ENCODE data around the gene CCS. TPM values are rescaled to one million over a fixed set of nuclear protein-coding genes. Genes with fewer than 3 reads are reported as not detected.
A peak's percentile ranks its signal among the peaks of the same experiment; 100 is the strongest.

The CCS gene
- total and polyA plus RNA-seq, 2 donors (not counting 1 experiment from before 2014, with no cell fraction given) = 87.8 to 174 TPM

DNA sequence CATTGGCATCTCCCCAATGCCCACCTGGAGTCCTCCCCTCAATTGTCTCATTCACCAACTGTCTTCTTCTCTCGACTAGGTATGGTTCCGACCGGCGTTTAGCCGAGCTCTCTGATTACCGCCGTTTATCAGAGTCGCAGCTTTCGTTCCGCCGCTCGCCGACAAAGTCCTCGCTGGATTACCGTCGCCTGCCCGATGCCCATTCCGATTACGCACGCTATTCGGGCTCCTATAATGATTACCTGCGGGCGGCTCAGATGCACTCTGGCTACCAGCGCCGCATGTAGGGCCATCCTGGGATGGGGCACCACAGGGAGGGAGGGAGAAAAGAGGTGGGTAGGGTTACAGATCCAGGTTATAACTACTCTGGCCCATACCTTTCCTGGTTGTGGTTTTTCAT, 33.4 kb downstream of the CCS start:
- no peak overlapping the region for H3K9ac ChIP-seq (ENCODE audit: low read length)
- H3K27ac ChIP-seq (ENCODE audit: low read length in 2 of 2) = no peak overlapping the region
- no peaks in the 10 kb centered on the region for H3K27me3 Mint-ChIP-seq
- no peak overlapping the region for H3K27ac Mint-ChIP-seq
- H3K4me3 Mint-ChIP-seq = no peak overlapping the region
- no peaks in the 10 kb centered on the region for H3K9me3 ChIP-seq (ENCODE audit: control extremely low read depth in 1 of 3, control insufficient read depth in 2 of 3, insufficient read depth in 1 of 3, low read length in 2 of 3)
- no peak for TF ChIP-seq CTCF (IDR thresholded peaks at IDR 0.05)
- H3K4me3 ChIP-seq (ENCODE audit: control extremely low read depth in 1 of 5, extremely low read depth in 1 of 5, insufficient read depth in 1 of 5, low read depth in 2 of 5, low read length in 4 of 5) = no peak overlapping the region
- H2AFZ ChIP-seq (ENCODE audit: insufficient read depth, low read depth, low read length, poor library complexity, severe bottlenecking) = no peak overlapping the region
- ATAC-seq (ENCODE audit: low read depth) (no peak), DNase-seq (no peak)
- H3K4me2 ChIP-seq (replicated peaks; ENCODE audit: low read depth, low read length, poor library complexity, severe bottlenecking) = no peak overlapping the region
- H3K79me2 ChIP-seq (ENCODE audit: control insufficient read depth, insufficient read depth, low read length) = peaks cover 100% of the 10 kb centered on the region
- intact Hi-C loops (cut with micrococcal nuclease) = no loop called here
- peaks cover 20 to 38% of the 10 kb centered on the region in 2 donors for H3K4me1 ChIP-seq (ENCODE audit: control insufficient read depth in 2 of 2, insufficient read depth in 2 of 2, low read length in 2 of 2)
- ChIA-PET CTCF (no interaction called here), POLR2A (no interaction called here)
- no peaks in the 10 kb centered on the region for H3K27me3 ChIP-seq (replicated peaks in 1 of 4; ENCODE audit: control extremely low read depth in 1 of 4, control insufficient read depth in 3 of 4, insufficient read depth in 4 of 4, low read length in 3 of 4)
- H3K4me1 Mint-ChIP-seq = peaks cover 52% of the 10 kb centered on the region
- WGBS (ENCODE audit: insufficient coverage) = over 99% methylated on average over 24 of the region's 25 CpGs
- peaks cover 98% of the 10 kb centered on the region for H4K20me1 ChIP-seq (ENCODE audit: control insufficient read depth, insufficient read depth, low read length, poor library complexity, severe bottlenecking)
- no peaks in the 10 kb centered on the region for H3K9me3 Mint-ChIP-seq (ENCODE audit: insufficient read depth)
- H3K36me3 ChIP-seq (replicated peaks in 1 of 2; ENCODE audit: control extremely low read depth in 1 of 2, control insufficient read depth in 1 of 2, extremely low read depth in 1 of 2, insufficient read depth in 2 of 2, low read length in 1 of 2) = peaks cover 7 to 81% of the 10 kb centered on the region in 2 experiments

DNA sequence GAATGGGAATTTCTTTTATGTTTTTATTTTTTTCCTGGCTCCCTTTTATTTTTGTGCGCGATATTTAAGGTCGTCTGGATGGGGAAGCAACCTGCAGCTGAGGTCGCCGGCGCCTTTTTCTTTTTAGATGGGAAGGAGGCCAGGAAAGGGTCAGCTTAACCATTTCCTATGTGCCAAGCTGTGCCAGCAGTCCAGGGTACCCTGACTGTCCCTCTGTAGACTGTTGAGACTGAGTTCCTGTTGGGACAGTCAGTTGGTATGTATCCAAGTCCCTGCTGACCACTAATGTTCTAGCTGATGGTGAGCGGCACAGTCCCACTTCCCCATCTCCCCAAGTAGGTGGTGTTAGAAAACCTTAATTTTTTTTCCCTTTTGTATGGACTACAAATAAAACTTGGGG, 33.9 kb downstream of the CCS start:
- H2AFZ ChIP-seq (ENCODE audit: insufficient read depth, low read depth, low read length, poor library complexity, severe bottlenecking) = no peak overlapping the region
- Mint-ChIP-seq H3K9me3 (ENCODE audit: insufficient read depth) (no peaks in the 10 kb centered on the region), H3K27me3 (no peaks in the 10 kb centered on the region), H3K4me1 (peaks cover 49% of the 10 kb centered on the region), H3K27ac (no peak overlapping the region), H3K4me3 (no peak overlapping the region)
- ATAC-seq (ENCODE audit: low read depth) (no peak), DNase-seq (no peak)
- H3K9me3 ChIP-seq (ENCODE audit: control extremely low read depth in 1 of 3, control insufficient read depth in 2 of 3, insufficient read depth in 1 of 3, low read length in 2 of 3) = no peaks in the 10 kb centered on the region
- TF ChIP-seq EZH2 (IDR thresholded peaks at IDR 0.05; ENCODE audit: borderline replicate concordance, insufficient read depth, low read depth, low read length, poor library complexity, severe bottlenecking) (no peak), CTCF (IDR thresholded peaks at IDR 0.05) (no peak)
- POLR2A ChIA-PET = no interaction called here
- peaks cover 18 to 36% of the 10 kb centered on the region in 2 donors for H3K4me1 ChIP-seq (ENCODE audit: control insufficient read depth in 2 of 2, insufficient read depth in 2 of 2, low read length in 2 of 2)
- no peaks in the 10 kb centered on the region for H3K27me3 ChIP-seq (replicated peaks in 1 of 4; ENCODE audit: control extremely low read depth in 1 of 4, control insufficient read depth in 3 of 4, insufficient read depth in 4 of 4, low read length in 3 of 4)
- H3K9ac ChIP-seq (ENCODE audit: low read length) = no peak overlapping the region
- intact Hi-C loops (cut with micrococcal nuclease) = no loop called here
- peak overlapping the region in 1 of 2 donors; percentile 20 for H3K27ac ChIP-seq (ENCODE audit: low read length in 2 of 2)
- 97% methylated on average over 6 of the region's 7 CpGs for WGBS (ENCODE audit: insufficient coverage)
- no peak overlapping the region for H3K4me2 ChIP-seq (replicated peaks; ENCODE audit: low read depth, low read length, poor library complexity, severe bottlenecking)
- peaks cover 7 to 79% of the 10 kb centered on the region in 2 experiments for H3K36me3 ChIP-seq (replicated peaks in 1 of 2; ENCODE audit: control extremely low read depth in 1 of 2, control insufficient read depth in 1 of 2, extremely low read depth in 1 of 2, insufficient read depth in 2 of 2, low read length in 1 of 2)
- no peak overlapping the region for H3K4me3 ChIP-seq (ENCODE audit: control extremely low read depth in 1 of 5, extremely low read depth in 1 of 5, insufficient read depth in 1 of 5, low read depth in 2 of 5, low read length in 4 of 5)
- CTCF ChIA-PET = interaction anchor here (0.7 kb wide), 1 partner anchor 15 kb away, joined by 3 read pairs; no protein-coding TSS in a partner anchor
- peaks cover 100% of the 10 kb centered on the region for H3K79me2 ChIP-seq (ENCODE audit: control insufficient read depth, insufficient read depth, low read length)
- peaks cover 98% of the 10 kb centered on the region for H4K20me1 ChIP-seq (ENCODE audit: control insufficient read depth, insufficient read depth, low read length, poor library complexity, severe bottlenecking)

All from B cell (primary cell).